HepG2 (cell line): ENCODE results near the gene JMJD6. TPM values are rescaled to one million over a fixed set of nuclear protein-coding genes. Genes with fewer than 3 reads are reported as not detected.

Source experiments
- CENPBD1 ChIP-seq: sonication (generic); formaldehyde crosslinking; IDR thresholded peaks from 2 replicates; pipeline ENCODE4 v1.8.0; 2022; ENCODE audit warnings: missing genetic modification reagents, low read depth, mild to moderate bottlenecking, borderline replicate concordance
- GPN1 ChIP-seq: sonication (generic); formaldehyde crosslinking; IDR thresholded peaks from 2 replicates; pipeline ENCODE4 v1.5.1; 2020; ENCODE audit warnings: missing genetic modification reagents, borderline replicate concordance
- GZF1 ChIP-seq: sonication (generic); formaldehyde crosslinking; IDR thresholded peaks from 2 replicates; pipeline ENCODE4 v1.5.1; 2020; ENCODE audit warnings: mild to moderate bottlenecking, missing genetic modification reagents
- KAT2B ChIP-seq: fragments of 150-350 bp; IDR thresholded peaks from 2 replicates; pipeline ENCODE4 v1.6.1; 2014; ENCODE audit warnings: low read depth, low read length, borderline replicate concordance
- KDM2A ChIP-seq: sonication (generic); formaldehyde crosslinking; IDR thresholded peaks from 2 replicates; pipeline ENCODE4 v1.4.0; 2020; ENCODE audit warnings: low read depth, missing genetic modification reagents, borderline replicate concordance
- KLF6 ChIP-seq: IDR thresholded peaks from 2 replicates; pipeline ENCODE4 v1.8.0; 2016; ENCODE audit warnings: missing biosample characterization, missing genetic modification reagents
- MAZ ChIP-seq, 2 experiments: sonication (generic) in 1 of 2; formaldehyde crosslinking in 1 of 2; IDR thresholded peaks; 2 replicates each; pipeline versions ENCODE4 v1.5.0 to v1.6.1; 2012 to 2020; ENCODE audit warnings: low read depth in 2 of 2, mild to moderate bottlenecking in 2 of 2, borderline replicate concordance in 1 of 2, improper control_type of control experiment in 1 of 2, low read length in 1 of 2, missing genetic modification reagents in 1 of 2, moderate library complexity in 1 of 2
- PLRG1 ChIP-seq: fragments of 450-650 bp; conservative IDR thresholded peaks from 2 replicates; pipeline ENCODE4 v1.6.1; 2016
- RBM22 ChIP-seq: fragments of 200-400 bp; formaldehyde crosslinking; optimal IDR thresholded peaks from 2 replicates; pipeline ENCODE3; 2017; ENCODE audit warnings: mild to moderate bottlenecking, low read length, moderate library complexity
- RFXANK ChIP-seq: IDR thresholded peaks from 2 replicates; pipeline ENCODE4 v1.6.1; 2016
- SNAPC5 ChIP-seq: sonication (generic); formaldehyde crosslinking; IDR thresholded peaks from 2 replicates; pipeline ENCODE4 v1.8.1; 2023; ENCODE audit warnings: mild to moderate bottlenecking, missing genetic modification reagents, borderline replicate concordance
- TGIF2 ChIP-seq: IDR thresholded peaks from 2 replicates; pipeline ENCODE4 v1.6.1; 2016; ENCODE audit warnings: control low read depth, missing compliant biosample characterization
- ZBTB25 ChIP-seq: IDR thresholded peaks from 2 replicates; pipeline ENCODE4 v1.6.1; 2018; ENCODE audit warnings: missing genetic modification reagents
- ZBTB43 ChIP-seq: sonication (generic); formaldehyde crosslinking; conservative IDR thresholded peaks from 2 replicates; pipeline ENCODE4 v1.4.0; 2020; ENCODE audit warnings: missing genetic modification reagents
- ZNF12 ChIP-seq: sonication (generic); formaldehyde crosslinking; IDR thresholded peaks from 2 replicates; pipeline ENCODE4 v1.5.0; 2020; ENCODE audit warnings: missing genetic modification reagents
- ZNF224 ChIP-seq: sonication (generic); formaldehyde crosslinking; IDR thresholded peaks from 2 replicates; pipeline ENCODE4 v1.5.0; 2020; ENCODE audit warnings: mild to moderate bottlenecking, missing genetic modification reagents
- ZNF251 ChIP-seq: sonication (generic); formaldehyde crosslinking; IDR thresholded peaks from 2 replicates; pipeline ENCODE4 v1.9.0; 2021; ENCODE audit warnings: mild to moderate bottlenecking, missing genetic modification reagents
- ZNF256 ChIP-seq: sonication (generic); formaldehyde crosslinking; conservative IDR thresholded peaks from 2 replicates; pipeline ENCODE4 v1.4.0; 2020; ENCODE audit warnings: missing genetic modification reagents
- ZNF432 ChIP-seq: sonication (generic); formaldehyde crosslinking; IDR thresholded peaks from 2 replicates; pipeline ENCODE4 v1.5.0; 2020; ENCODE audit warnings: missing genetic modification reagents, mild to moderate bottlenecking, borderline replicate concordance
- ZNF564 ChIP-seq: sonication (generic); formaldehyde crosslinking; IDR thresholded peaks from 2 replicates; pipeline ENCODE4 v1.8.1; 2023; ENCODE audit warnings: mild to moderate bottlenecking, missing genetic modification reagents
- ZNF589 ChIP-seq: sonication (generic); formaldehyde crosslinking; conservative IDR thresholded peaks from 2 replicates; pipeline ENCODE4 v1.8.0; 2022; ENCODE audit warnings: mild to moderate bottlenecking, moderate library complexity, missing genetic modification reagents
- ZNF674 ChIP-seq: sonication (generic); formaldehyde crosslinking; IDR thresholded peaks from 2 replicates; pipeline ENCODE4 v1.5.0; 2020; ENCODE audit warnings: low read depth, mild to moderate bottlenecking, missing genetic modification reagents
- ZNF709 ChIP-seq: sonication (generic); formaldehyde crosslinking; IDR thresholded peaks from 2 replicates; pipeline ENCODE4 v1.5.0; 2020; ENCODE audit warnings: mild to moderate bottlenecking, missing genetic modification reagents
- ZNF746 ChIP-seq: sonication (generic); formaldehyde crosslinking; IDR thresholded peaks from 2 replicates; pipeline ENCODE4 v1.8.0; 2022; ENCODE audit warnings: mild to moderate bottlenecking, missing genetic modification reagents
- ZNF747 ChIP-seq: sonication (generic); formaldehyde crosslinking; IDR thresholded peaks from 2 replicates; pipeline ENCODE4 v1.8.1; 2023; ENCODE audit warnings: missing genetic modification reagents, mild to moderate bottlenecking, borderline replicate concordance
- ZNF878 ChIP-seq: sonication (generic); formaldehyde crosslinking; IDR thresholded peaks from 2 replicates; pipeline ENCODE4 v1.8.1; 2023; ENCODE audit warnings: mild to moderate bottlenecking, missing genetic modification reagents, moderate library complexity
- ZUFSP ChIP-seq: sonication (generic); formaldehyde crosslinking; IDR thresholded peaks from 2 replicates; pipeline ENCODE4 v1.9.0; 2021; ENCODE audit warnings: missing genetic modification reagents, mild to moderate bottlenecking, borderline replicate concordance
- polyA plus RNA-seq, 8 experiments: library from polyadenylated mRNA; depleted of rRNA in 3 of 8; stranded (reverse) in 7 of 8; unstranded in 1 of 8; fragments of >200 nt; fragmentation: Illumina TruSeq in 4 of 8; extraction: Trizol in 4 of 8; gene quantifications; 2 replicates each; pipeline versions ENCODE4 v1.2.1 to v1.2.3, GENCODE V29; 2011 to 2016; ENCODE audit warnings: low read depth in 4 of 8, missing spikeins in 1 of 8, mixed read lengths in 1 of 8; ENCODE audit not compliant: insufficient read depth in 1 of 8
- total RNA-seq, 5 experiments: library from RNA; depleted of rRNA; stranded (reverse); fragments of >200 nt; fragmentation: Illumina TruSeq; extraction: Trizol; gene quantifications; 2 replicates each; pipeline ENCODE4 v1.2.3, GENCODE V29; 2016; ENCODE audit warnings: low read depth in 1 of 5

JMJD6 gene
- total and polyA plus RNA-seq, 2 of the 13 experiments (the other 11 are each of a cell fraction or from before 2014, with no cell fraction given): 33.6 to 41.0 TPM

GRCh38 chr17:76726231-76726775, at the start of gene JMJD6 (continued):
- TF ChIP-seq ZNF256: no peak
- TF ChIP-seq TGIF2: no peak; the same call in 1 of the 2 replicates
- peak; percentile 70; the same call in 1 of the 2 replicates for TF ChIP-seq ZNF746 (CRISPR knock-in tag)
- TF ChIP-seq ZNF747 (CRISPR knock-in tag): peak; percentile 96
- TF ChIP-seq KAT2B: no peak
- no peak for TF ChIP-seq PLRG1
- TF ChIP-seq ZNF251: 0 out of 2 replicates have a peak, but pooled peaks have one; percentile 61
- peak; percentile 74; the same call in 1 of the 2 replicates for TF ChIP-seq KDM2A
- no peak for TF ChIP-seq CENPBD1
- no peak for TF ChIP-seq ZUFSP
- TF ChIP-seq GZF1 (CRISPR knock-in tag): no peak; the same call in 1 of the 2 replicates
- no peak for TF ChIP-seq ZNF432 (CRISPR knock-in tag)
- peak; percentile 91 for TF ChIP-seq KLF6 (CRISPR knock-in tag)
- TF ChIP-seq ZNF709 (CRISPR knock-in tag): no peak
- no peak for TF ChIP-seq ZNF589 (CRISPR knock-in tag)
- TF ChIP-seq SNAPC5 (CRISPR knock-in tag): no peak; the same call in 1 of the 2 replicates
- no peak for TF ChIP-seq ZNF12 (CRISPR knock-in tag)
- TF ChIP-seq ZBTB43 (CRISPR knock-in tag): 0 out of 2 replicates have a peak, but pooled peaks have one; percentile 21
- peak; percentile 33; the same call in 1 of the 2 replicates for TF ChIP-seq MAZ (IDR thresholded peaks at IDR 0.05; ENCODE audit: borderline replicate concordance, low read depth, low read length)
- TF ChIP-seq MAZ (CRISPR knock-in tag; IDR thresholded peaks at IDR 0.05; ENCODE audit: low read depth): peak; percentile 84
- TF ChIP-seq ZNF878: no peak
- TF ChIP-seq ZNF564: peak; percentile 78
- peak; percentile 98 for TF ChIP-seq ZNF674 (CRISPR knock-in tag)
- no peak for TF ChIP-seq GPN1 (CRISPR knock-in tag)
- no peak; the same call in 1 of the 2 replicates for TF ChIP-seq ZNF224
- TF ChIP-seq RBM22: no peak
- no peak for TF ChIP-seq RFXANK
- TF ChIP-seq ZBTB25: no peak; the same call in 1 of the 2 replicates
